GM18520 (cell line): ENCODE data around the gene XRCC4.
"Not testable (repeated sequence)": the region's sequence is repeated elsewhere in the genome, so short reads cannot be mapped to it uniquely, and the experiment has no call there.

Experiments
- ATAC-seq: cut with Tn5 transposase; IDR thresholded peaks from one replicate; pipeline ENCODE4 v1.9.1; 2021; ENCODE audit not compliant: unreplicated experiment

XRCC4 gene

DNA sequence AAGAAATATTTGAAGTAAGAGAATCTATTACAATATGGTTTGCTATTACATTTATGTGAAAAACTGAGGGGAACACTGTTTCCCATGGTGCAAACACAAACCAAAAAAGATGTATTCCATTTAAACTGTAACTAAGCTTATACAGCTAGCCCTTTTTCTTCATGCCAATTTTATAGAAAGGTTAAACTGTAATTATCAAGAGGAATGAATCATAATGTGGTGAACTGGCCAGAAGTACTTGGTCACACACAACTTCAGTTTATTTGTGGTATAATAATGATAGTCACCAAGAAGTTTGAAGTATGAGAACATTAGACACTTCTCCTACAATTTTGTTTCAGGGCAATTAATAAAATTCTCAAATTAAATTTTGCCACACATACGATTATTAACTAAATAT is 177.9 kb downstream of the XRCC4 start:
- no peak for ATAC-seq

DNA sequence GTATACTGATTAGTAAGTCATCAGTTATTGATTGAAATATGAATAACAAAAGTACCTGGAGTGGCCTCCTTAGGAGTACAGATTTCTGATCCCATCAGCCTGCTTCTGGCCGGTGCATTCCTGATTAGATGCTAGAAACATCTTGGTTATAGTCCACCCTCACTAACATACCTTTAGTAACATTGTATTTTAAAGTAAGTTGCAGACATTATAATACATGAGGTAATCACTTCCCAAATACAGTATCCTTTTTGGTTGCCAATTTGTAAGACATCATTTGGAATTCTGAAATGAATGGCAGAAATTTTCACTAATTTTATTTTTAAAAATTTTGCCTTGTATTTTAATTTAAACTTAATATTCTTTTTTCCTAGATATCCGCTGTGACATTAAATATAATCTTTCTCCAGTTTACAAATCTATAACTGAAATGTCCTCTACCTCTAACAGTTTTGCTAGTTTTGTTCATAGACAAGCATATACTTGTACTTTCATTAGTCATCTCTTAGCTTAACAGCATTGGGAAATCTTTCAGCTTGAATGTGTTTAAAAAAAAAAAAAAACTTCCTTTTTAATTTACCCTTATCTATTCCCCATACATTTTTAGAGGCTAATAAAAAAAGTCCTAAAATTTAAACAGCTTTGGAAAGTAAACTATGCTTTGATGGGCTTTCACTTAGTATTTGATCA is 178.9 kb downstream of the XRCC4 start:
- ATAC-seq: no peak

DNA sequence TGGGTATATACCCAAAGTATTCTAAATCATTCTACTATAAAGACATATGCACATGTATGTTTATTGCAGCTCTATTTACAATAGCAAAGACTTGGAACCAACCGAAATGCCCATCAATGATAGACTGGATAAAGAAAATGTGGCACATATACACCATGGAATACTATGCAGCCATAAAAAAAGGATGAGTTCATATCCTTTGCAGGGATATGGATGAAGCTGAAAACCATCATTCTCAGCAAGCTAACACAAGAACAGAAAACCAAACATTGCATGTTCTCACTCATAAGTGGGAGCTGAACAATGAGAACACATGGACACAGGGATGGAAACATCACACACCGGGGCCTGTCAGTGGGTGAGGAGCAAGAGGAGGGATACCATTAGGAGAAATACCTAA is 180.3 kb downstream of the XRCC4 start:
- ATAC-seq: not testable (repeated sequence)

DNA sequence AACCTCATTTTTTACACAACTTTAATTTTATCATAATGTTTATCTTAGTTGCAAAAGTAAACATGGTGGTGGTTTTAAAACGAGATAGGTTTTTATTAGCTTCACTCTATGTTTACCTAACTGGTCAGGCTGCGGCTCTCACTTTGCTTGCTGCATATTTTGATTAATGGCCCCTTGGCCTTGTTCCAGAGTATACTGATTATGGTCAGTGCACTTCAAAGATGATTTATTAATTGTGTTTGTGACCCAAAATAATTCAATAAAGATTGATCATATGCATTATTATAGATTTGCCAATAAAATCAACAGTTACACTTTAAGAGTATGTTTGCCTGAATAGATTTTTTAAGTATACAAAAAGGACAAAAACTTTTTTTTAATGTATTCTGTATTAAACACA is 188.0 kb downstream of the XRCC4 start:
- no peak for ATAC-seq

DNA sequence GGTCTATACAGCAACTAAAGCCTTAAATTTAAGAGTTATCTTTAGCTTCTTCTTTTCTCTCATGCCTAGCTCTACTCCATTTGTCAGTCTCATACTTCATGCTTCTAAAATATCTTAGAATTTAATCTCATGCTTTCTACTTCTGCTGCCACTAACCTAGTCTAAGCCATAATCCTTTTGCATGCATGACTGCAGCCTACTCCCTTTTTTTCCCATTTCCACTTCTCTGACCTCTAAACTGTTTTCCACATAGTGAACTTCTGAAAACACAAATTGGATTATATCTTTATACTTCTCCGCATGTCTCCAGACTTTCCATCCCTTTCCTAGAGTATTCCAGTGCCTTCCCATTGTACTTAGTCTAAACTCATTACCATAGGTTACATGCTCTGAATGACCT is 193.0 kb downstream of the XRCC4 start:
- ATAC-seq: no peak

DNA sequence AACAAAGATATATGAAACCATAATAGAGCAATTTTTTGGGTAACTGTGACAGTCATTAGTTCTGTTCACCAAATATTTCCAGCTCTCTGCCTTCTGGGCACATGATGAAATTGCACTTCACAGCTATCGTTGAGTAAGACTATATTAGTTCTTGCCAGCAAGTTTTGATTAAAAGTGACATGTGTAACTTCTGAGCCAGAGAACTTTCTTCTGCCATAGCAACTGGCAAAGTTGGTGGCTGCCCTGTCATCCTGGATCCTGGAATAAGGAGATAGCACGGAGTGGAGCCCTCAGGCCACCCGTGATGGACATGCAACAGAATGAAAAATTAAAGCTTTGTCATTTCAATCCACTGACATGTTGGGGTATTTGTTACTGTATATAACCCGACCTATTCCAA is 199.8 kb downstream of the XRCC4 start:
- no peak for ATAC-seq

DNA sequence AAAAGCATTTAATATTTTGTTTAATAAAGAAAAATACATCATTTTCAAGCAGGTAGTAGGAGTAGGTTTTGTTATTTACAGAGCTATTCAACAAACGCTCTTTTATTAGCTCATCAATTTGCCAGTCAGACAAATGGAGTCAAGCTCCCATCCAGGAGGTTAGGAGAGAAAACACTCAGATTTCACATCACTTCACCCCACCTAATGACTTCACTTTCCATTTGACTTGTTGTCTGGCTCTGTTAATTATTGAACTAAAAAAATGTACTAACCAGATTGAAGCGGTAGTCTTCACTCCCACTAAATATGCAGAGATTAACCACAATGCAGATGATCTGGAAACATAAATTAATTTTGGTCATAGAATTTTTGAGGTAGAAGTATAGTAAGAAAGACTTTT is 200.6 kb downstream of the XRCC4 start:
- ATAC-seq: no peak

DNA sequence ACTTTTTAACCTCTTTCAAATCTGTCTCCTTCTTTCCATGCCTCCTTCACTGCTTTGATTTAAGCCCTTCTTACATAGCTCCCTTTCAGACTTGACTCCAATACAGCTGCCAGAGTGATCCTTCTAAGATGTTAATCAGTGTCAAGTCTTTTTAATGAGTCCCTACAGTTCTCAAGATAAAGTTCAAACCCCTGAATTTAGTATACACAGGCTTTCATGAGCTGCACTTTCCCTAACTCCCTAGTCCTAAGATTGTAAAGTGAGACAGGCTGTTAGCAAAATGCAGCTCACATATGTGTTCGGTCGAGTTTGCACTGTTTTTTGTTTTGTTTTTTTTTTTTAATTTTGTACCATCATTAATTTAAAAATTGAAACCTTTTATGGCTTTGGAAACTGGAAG is 203.8 kb downstream of the XRCC4 start:
- no peak for ATAC-seq

DNA sequence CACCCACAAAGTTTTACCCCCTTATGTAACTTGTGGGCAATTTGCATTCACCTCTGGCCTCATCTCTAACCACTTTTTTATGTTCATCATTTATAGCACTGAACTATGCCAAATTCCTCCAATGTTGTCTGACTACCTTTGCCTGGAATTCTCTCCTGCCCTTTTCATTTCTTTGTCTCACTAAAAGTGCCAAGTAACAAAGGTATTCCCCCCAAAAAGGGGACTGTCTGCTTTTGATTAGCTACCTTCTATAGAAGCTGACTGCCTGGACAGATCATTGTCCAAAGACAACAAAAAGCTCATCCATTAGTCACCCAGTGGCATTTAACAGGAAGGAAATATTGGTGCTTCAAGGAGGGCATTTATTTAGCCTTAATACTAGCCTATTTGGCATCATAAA is 204.3 kb downstream of the XRCC4 start:
- ATAC-seq: no peak

DNA sequence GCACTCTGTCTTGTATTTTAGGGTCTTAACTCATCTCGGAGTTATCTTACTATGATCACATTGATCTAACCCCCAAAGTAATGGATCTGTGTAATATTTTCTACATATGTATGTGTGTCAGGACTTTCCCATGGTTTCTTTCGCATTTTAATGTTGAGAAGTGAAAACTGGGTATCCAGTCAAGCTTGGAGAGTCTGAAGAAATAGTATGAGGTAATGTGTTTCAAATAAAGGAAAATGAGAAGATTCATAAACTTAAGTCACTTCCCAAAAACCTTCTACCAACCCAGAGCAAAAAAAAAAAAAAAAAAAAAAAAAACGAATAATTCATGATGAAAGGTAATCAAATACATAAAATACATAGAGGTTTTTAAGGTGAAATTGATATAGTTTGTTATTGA is 206.4 kb downstream of the XRCC4 start:
- no peak for ATAC-seq

DNA sequence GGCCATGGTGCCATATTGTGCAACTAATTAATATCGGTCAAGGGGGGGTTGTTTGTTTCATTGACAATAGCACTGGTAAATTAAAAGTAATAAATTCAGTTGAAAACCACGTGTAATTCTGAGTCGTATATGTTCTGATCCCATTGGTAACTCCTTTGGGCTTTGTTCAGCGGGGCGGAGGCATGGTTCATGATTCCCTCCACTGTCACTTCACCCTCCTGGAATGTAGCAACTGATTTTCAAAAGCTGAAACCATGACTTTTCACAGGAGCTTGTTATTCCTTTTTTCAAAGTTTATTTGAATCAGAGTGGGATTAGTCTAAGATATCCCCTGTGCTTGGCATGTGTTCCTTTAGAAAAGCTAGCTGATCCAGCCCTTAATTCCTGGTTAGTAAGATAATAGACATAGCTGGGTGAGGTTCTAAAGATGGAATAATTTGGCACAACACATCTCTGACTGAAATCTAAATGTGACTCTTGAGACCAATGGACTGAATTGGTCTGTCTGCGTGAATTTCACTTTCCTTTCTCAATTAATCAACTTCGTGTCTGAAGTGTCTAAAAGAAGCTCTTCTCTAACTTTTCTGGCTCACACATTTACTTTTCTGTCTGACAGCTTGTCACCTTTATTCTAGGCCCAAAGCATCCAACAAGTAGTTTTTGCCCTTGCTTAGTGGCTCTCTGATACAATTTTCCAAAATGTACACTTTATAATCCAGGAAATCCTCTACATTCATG is 208.5 kb downstream of the XRCC4 start:
- ATAC-seq: no peak

DNA sequence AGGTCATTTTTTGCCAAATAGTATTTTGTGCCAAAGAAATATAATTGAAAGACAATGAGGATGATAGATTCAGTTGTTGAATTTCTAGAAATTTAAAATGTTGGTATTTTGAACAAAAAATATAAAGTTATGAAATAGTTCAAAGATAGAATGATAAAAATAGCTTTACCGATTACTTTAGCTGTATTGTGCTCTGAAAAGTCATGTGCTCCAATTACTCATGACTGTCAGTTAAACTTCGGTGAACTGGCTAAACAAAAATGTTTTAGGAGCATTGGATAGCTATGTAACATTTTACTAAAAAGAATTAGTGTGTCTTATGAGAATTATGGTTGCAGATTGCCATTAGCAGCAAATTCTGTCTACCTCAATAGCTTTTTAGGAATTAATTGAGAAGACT is 216.9 kb downstream of the XRCC4 start:
- no peak for ATAC-seq

DNA sequence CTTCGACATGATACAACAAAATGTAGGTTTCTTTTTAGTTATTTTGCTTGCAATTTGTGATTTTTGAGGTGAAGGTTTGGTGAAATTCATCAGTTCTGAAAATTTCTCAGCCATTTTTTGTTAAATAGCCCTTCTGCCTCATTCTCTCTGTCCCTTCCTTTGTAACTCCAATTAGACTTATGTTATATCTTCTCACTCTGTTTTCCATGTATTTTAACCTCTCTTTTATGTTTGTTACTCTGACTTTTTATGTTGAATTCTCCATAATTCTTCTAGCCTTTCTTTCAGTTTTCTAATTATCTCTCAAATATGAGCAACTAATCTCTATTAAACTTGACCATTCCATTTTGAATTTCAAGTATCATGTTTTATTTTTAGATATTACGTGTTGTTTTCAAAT is 222.0 kb downstream of the XRCC4 start:
- no peak for ATAC-seq

DNA sequence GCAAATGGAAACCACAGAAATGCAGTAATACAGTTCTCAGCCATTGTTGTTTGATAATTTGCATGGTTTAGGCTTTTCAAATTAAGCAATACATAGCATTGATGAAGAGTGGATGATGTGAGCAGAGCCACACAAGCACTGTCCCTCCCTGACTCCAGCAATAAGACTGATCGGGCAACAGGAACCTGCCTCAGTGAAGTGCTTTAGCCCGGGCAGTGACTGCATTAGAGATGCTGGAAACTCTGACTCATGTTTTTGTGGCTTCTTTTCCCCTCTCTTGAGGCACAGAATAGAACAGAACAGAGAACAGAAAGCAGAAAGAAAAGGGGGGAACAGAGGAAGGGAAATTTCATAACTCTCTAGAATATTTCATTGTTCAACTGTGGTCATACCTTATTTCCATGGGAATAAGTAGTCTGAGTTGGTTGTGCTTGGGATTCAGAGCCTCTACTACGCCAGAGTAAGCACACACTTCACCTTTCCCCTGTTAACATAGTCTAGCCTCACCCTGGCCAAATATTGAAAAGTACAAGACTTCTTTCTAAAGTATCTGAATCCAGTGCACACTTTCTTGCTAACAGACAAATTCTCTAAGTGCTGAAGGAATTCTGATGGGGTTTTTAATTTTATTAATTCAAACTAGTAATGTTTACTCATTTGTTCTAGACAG is 229.4 kb downstream of the XRCC4 start:
- ATAC-seq: peak; percentile 94

DNA sequence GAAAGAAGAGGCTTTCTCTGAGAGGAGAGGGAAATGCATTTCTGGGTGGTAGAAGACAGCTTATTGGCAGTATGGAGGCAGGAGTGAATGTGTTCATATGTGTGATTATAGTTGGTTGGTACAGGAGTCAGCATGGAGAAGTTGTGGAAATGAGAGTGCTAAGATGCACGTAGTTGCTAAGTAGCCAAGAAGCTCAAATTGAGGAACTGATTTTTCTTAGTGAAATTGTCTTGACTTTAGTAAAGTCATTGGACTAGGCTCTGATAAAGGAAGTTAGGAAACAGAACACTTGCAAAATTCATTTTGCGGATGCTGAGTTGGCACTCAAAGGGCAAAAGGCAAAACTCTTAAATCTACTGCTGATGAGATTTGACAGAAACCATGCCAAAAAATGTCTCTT is 235.3 kb downstream of the XRCC4 start:
- ATAC-seq: no peak

DNA sequence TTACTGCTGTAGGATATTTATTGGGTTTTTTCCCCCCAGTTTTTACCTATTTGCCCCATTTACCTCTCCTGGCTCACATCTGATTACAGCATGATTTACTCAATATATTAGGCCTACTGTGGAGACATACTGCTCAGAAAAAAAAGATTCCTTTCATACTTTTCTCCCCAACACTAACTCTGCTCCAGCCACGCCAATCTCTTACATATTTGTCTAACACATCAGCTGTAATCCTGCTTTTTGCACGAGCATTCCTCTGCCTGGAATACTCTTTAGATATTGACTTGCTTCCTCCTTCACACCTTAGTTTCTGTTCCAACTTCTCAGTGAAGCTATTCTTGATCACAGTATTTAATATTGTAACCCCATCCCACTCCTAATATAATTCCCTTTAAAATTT is 236.1 kb downstream of the XRCC4 start:
- no peak for ATAC-seq

DNA sequence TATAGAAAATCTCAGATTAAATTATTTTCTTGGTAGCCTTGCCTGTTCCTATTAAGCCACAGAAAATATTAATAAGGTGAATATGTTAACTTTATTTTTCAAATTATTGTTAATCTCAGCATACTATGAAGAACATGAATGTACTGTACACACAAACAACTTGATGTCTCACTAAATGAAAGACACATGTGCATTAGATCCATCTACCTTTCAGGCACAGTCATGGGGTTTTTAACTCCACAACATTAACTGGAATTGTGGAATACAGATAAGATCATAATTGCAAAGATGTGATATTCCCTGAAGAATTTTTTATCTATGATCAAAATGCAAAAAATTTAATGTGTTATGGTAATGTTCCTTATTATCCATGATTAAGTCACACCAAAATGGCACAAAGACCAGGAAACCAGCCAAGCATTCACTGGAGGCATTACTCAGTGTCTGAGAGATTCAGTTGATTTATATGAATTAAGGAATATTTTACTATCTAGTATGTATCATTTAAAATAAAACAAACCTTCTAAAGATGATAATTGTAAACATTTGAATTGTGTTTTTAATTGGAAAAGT is 244.2 kb downstream of the XRCC4 start:
- no peak for ATAC-seq

DNA sequence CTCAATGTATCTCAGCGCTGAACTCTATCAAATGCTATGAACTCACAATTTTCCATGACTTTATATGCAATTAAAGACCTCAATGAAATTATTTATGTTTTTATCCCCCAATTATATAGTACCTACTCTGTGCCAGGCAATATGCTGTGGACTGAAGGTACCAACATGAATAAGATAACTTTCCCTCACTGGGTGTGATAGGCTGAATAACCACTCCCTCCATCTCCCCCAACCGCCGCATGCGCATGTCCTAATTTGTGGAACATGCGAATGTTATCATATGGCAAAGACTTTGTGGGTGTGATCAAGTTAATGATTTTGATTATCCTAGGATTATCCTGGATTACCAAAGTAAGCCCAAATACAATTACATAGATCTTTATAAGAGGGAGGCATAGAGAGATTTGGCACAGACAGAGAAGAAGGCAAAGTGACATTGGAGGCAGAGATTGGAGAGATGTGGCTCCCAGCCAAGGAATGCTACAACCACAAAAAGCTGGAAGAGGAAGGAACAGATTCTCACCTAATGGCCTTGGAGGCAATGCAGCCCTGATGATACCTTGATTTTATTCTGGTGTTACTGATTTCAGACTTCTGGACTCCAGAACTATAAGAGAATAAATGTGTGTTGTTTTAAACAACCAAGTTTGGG is 245.1 kb downstream of the XRCC4 start:
- no peak for ATAC-seq

DNA sequence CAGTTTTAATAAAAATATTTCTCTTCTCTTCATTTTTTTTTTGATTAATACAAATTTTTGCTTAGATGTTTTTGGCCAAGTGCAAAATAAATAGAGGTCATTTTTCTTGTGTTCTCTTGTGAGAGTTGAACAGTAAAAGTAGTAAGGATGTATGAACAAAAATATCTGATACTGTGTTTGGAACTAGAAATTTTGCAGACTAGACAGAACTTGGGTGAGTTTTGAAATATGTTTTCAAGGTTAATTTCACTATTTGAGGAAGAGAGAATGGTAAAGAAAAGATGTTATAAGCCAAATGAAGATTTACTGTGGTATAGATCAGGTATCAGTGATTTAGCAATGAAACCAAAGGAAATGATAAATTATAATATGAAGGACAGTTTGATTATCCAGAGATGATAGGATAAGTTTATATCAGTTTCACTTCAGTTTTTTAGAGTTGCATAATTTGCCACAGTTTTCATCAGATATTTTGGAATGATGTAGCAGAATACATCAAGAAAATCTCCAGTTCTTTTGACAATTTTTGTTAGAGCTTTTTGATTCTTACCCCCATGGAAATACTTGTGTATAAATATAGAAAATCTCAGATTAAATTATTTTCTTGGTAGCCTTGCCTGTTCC is 246.3 kb downstream of the XRCC4 start:
- ATAC-seq: no peak

DNA sequence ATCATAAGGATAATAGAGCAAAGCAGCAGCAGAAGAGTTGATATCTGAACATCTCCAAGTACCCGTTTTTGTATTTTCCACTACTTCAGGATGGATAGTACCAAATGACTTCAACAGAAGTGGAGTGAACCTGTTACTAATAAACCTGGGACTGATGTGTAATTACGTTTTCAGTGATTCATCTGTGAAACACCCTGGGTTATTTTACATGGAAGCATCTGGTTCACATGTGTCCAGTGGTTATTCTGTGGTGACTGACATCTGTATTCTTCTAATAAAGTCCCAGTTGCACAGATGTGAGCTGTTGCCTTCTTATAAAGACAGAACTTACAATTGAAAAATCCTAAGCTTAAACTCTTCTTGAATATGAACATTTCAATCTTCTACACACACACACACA is 254.5 kb downstream of the XRCC4 start:
- ATAC-seq: no peak

DNA sequence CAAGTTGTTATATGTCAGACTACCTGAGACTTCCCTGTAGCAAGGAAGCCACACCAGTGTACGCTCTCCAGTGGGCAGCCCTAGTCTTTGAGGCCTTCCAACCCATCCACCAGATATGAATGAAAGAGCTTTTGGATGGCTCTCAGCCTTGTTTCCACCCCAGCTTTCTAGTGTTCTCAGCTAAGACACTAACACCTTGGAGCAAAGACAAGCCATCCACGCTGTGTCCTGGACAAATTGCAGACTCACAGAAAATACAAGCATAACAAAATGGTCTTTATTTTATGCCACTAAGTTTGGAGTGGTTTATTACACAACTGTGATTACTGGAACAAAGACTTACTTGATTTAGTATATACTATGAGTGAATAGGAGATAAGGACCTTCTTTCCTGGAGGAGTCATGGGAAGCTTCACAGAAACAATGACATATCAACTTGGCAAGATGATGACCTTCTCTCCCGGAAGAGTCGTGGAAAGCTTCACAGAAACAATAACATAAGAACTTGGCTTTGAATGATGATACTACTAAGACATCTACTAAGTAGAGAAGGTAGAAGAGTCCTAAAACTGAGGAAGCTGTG is 260.2 kb downstream of the XRCC4 start:
- no peak for ATAC-seq
